H1 (cell line): ENCODE data around the gene EIF2B2. TPM values are rescaled to one million over a fixed set of nuclear protein-coding genes. Genes with fewer than 3 reads are reported as not detected.

Experiments used
- BCL11A ChIP-seq, 2 experiments: IDR thresholded peaks; one replicate each; pipeline ENCODE4 v1.6.1; 2011; ENCODE audit warnings: low read depth in 2 of 2, low read length in 2 of 2, mild to moderate bottlenecking in 2 of 2
- FOSL1 ChIP-seq: IDR thresholded peaks from 2 replicates; pipeline ENCODE4 v1.6.1; 2011; ENCODE audit warnings: mild to moderate bottlenecking, low read depth, low read length, moderate library complexity; ENCODE audit not compliant: insufficient read depth
- GABPA ChIP-seq: IDR thresholded peaks from 2 replicates; pipeline ENCODE4 v1.6.1; 2011; ENCODE audit warnings: mild to moderate bottlenecking, low read length, moderate library complexity, borderline replicate concordance; ENCODE audit not compliant: insufficient read depth
- polyA plus RNA-seq, 7 experiments: library from polyadenylated mRNA; depleted of rRNA in 3 of 7; stranded (reverse) in 5 of 7; unstranded in 2 of 7; fragments of >200 nt in 5 of 7; fragments of 200-250 nt in 2 of 7; gene quantifications; 1 replicate in 5 of 7; 2 replicates in 1 of 7; 4 replicates in 1 of 7; pipeline versions ENCODE4 v1.2.1 to v1.2.3, GENCODE V29; 2011 to 2013; ENCODE audit warnings: missing spikeins in 2 of 7, mixed read lengths in 2 of 7
- total RNA-seq: library from RNA; stranded (reverse); fragmentation: NEBNext Ultra II Directional; extraction: Animal tissue kit (Norgen Biotek cat#: 25700); gene quantifications from 2 replicates; pipeline ENCODE4 v1.2.1, GENCODE V29; 2021

EIF2B2 gene
- total and polyA plus RNA-seq, 2 of the 8 experiments (the other 6 are each of a cell fraction or from before 2014, with no cell fraction given), result 42.6 to 79.9 TPM

GRCh38 chr14:74979442-74980397 lies 23.0 kb upstream of the EIF2B2 start (continued):
- TF ChIP-seq BCL11A (IDR thresholded peaks at IDR 0.05; ENCODE audit: low read depth in 2 of 2, low read length in 2 of 2), result no peak
- no peak for TF ChIP-seq GABPA
- no peak for TF ChIP-seq FOSL1
